OCI-LY3 (cell line): ENCODE measurements around the gene IER5.

Experiments
- H2AFZ ChIP-seq: fragments of 200-600, 300-600 bp; shearing (Covaris generic); 2 replicates; pipeline ENCODE4 v1.6.0; 2014; ENCODE audit warnings: antibody characterized with exemption, low read depth, low read length
- H3K27ac ChIP-seq: fragments of 200-600, 300-600 bp; sonication (generic); 2 replicates; pipeline ENCODE4 v1.5.1; 2014; ENCODE audit warnings: mild to moderate bottlenecking, low read length, moderate library complexity, mixed read lengths
- H3K27me3 ChIP-seq: fragments of 200-600, 300-600 bp; sonication (generic); 2 replicates; pipeline ENCODE4 v1.6.1; 2014; ENCODE audit warnings: low read depth, low read length, mixed read lengths
- H3K36me3 ChIP-seq: fragments of 200-600, 300-600 bp; sonication (generic); replicated peaks from 2 replicates; pipeline ENCODE3; 2014; ENCODE audit warnings: low read depth, low read length, mixed read lengths
- H3K4me1 ChIP-seq: fragments of 300-600, 200-600 bp; sonication (generic); 2 replicates; pipeline ENCODE4 v1.6.1; 2014; ENCODE audit warnings: low read length, mixed read lengths
- H3K4me2 ChIP-seq: fragments of 200-600, 300-600 bp; sonication (generic); 2 replicates; pipeline ENCODE4 v1.6.1; 2014; ENCODE audit warnings: low read length, mixed read lengths
- H3K4me3 ChIP-seq: fragments of 300-600, 200-600 bp; sonication (generic); 2 replicates; pipeline ENCODE4 v1.5.1; 2014; ENCODE audit warnings: antibody characterized with exemption, mild to moderate bottlenecking, low read length, moderate library complexity
- H3K79me2 ChIP-seq: fragments of 300-600, 200-600 bp; shearing (Covaris generic); 2 replicates; pipeline ENCODE4 v1.6.1; 2014; ENCODE audit warnings: mild to moderate bottlenecking, low read length, mixed read lengths
- H3K9ac ChIP-seq: fragments of 300-600, 200-600 bp; shearing (Covaris generic); 2 replicates; pipeline ENCODE4 v1.6.0; 2014; ENCODE audit warnings: mild to moderate bottlenecking, low read length, moderate library complexity
- H3K9me3 ChIP-seq: fragments of 200-600, 300-600 bp; shearing (Covaris generic); 2 replicates; pipeline ENCODE4 v1.6.1; 2014; ENCODE audit warnings: low read length, mixed read lengths; ENCODE audit not compliant: insufficient read depth
- H4K20me1 ChIP-seq: fragments of 200-600, 300-600 bp; sonication (generic); 2 replicates; pipeline ENCODE4 v1.6.1; 2016; ENCODE audit warnings: low read length, mixed read lengths; ENCODE audit not compliant: insufficient read depth
- CTCF ChIP-seq: fragments of 200-600, 300-600 bp; sonication (generic); IDR thresholded peaks from 2 replicates; pipeline ENCODE4 v1.5.1; 2014; ENCODE audit warnings: antibody characterized with exemption, low read length, low read depth
- EZH2phosphoT487 ChIP-seq: fragments of 200-600 bp; shearing (Covaris generic); IDR thresholded peaks from 2 replicates; pipeline ENCODE4 v1.6.1; 2018; ENCODE audit warnings: antibody characterized with exemption, mixed run types, low read depth

Gene IER5

GRCh38 chr1:181126289-181126688 lies 37.8 kb downstream of the IER5 start:
- peaks cover 61% of the 10 kb centered on the region for H3K4me1 ChIP-seq

GRCh38 chr1:181126871-181127587 lies 38.5 kb downstream of the IER5 start:
- no peak overlapping the region for H3K27ac ChIP-seq

More at GRCh38 chr1:181126289-181126688, 37.8 kb downstream of the IER5 start:
- no peak for TF ChIP-seq EZH2phosphoT487
- no peak for TF ChIP-seq CTCF
- Histone ChIP-seq H3K9me3 (no peaks in the 10 kb centered on the region), H3K79me2 (no peaks in the 10 kb centered on the region), H3K9ac (no peak overlapping the region), H3K4me3 (no peak overlapping the region), H3K36me3 (no peaks in the 10 kb centered on the region), H4K20me1 (no peaks in the 10 kb centered on the region), H3K27me3 (no peaks in the 10 kb centered on the region), H3K4me2 (no peak overlapping the region), H3K27ac (no peak overlapping the region), H2AFZ (no peak overlapping the region)

GRCh38 chr1:181127898-181128453 lies 39.5 kb downstream of the IER5 start:
- peak overlapping the region; percentile 67 for H3K4me3 ChIP-seq
- H3K27ac ChIP-seq = peak overlapping the region; percentile 91; the same call in 1 of the 2 replicates
- peaks cover 75% of the 10 kb centered on the region for H3K4me1 ChIP-seq

More at GRCh38 chr1:181126871-181127587, 38.5 kb downstream of the IER5 start:
- Histone ChIP-seq H3K4me1 (peaks cover 69% of the 10 kb centered on the region), H4K20me1 (no peaks in the 10 kb centered on the region), H3K27me3 (no peaks in the 10 kb centered on the region), H3K4me2 (peak overlapping the region; percentile 9; the same call in 1 of the 2 replicates), H3K4me3 (no peak overlapping the region), H3K9ac (no peak overlapping the region), H3K36me3 (no peaks in the 10 kb centered on the region), H3K9me3 (no peaks in the 10 kb centered on the region), H3K79me2 (no peaks in the 10 kb centered on the region), H2AFZ (no peak overlapping the region)
- TF ChIP-seq CTCF (no peak), EZH2phosphoT487 (no peak)

More at GRCh38 chr1:181127898-181128453, 39.5 kb downstream of the IER5 start:
- Histone ChIP-seq H3K36me3 (no peaks in the 10 kb centered on the region), H3K79me2 (no peaks in the 10 kb centered on the region), H2AFZ (no peak overlapping the region), H3K4me2 (peak overlapping the region; percentile 90), H4K20me1 (no peaks in the 10 kb centered on the region), H3K27me3 (no peaks in the 10 kb centered on the region), H3K9me3 (no peaks in the 10 kb centered on the region), H3K9ac (peak overlapping the region; percentile 64; the same call in 1 of the 2 replicates)
- TF ChIP-seq CTCF = no peak
- no peak for TF ChIP-seq EZH2phosphoT487
